H1 (cell line): ENCODE results near the gene UBL5. TPM values are rescaled to one million over a fixed set of nuclear protein-coding genes. Genes with fewer than 3 reads are reported as not detected.

Experiments used
- CTCF ChIA-PET: fragments of 300-600 bp; sonication (Branson Sonifier 250); formaldehyde crosslinking; loops from one replicate; lab custom pipeline; 2021; ENCODE audit not compliant: partially characterized antibody; lab: Charles Lee
- POLR2A ChIA-PET: fragments of 300-600 bp; sonication (Branson Sonifier 250); formaldehyde crosslinking; loops from one replicate; lab custom pipeline; 2021; ENCODE audit warnings: inconsistent platforms; ENCODE audit not compliant: partially characterized antibody; lab: Charles Lee
- DNase-seq, 2 experiments: peaks; one replicate each; pipeline versions ENCODE4 v3.0.0 to v3.0.0-alpha.2; 2010 to 2022; ENCODE audit warnings: low spot score in 2 of 2, low read depth in 1 of 2, mixed read lengths in 1 of 2
- FAIRE-seq: peaks from 2 replicates; lab custom pipeline; 2011; peaks lifted over from hg19 to GRCh38; lab: Jason Lieb, UNC
- H2AFZ ChIP-seq: 2 replicates; pipeline ENCODE4 v1.8.1; 2012; ENCODE audit warnings: low read length, inconsistent platforms
- H2AK5ac ChIP-seq: 2 replicates; pipeline ENCODE4 v1.6.1; 2013; ENCODE audit warnings: low read depth, low read length
- H2BK120ac ChIP-seq: replicated peaks from 2 replicates; pipeline ENCODE3; 2013; ENCODE audit warnings: low read depth, low read length, inconsistent platforms
- H2BK12ac ChIP-seq: 2 replicates; pipeline ENCODE4 v1.6.1; 2013; ENCODE audit warnings: low read depth, low read length
- H2BK15ac ChIP-seq: 2 replicates; pipeline ENCODE4 v1.6.1; 2013; ENCODE audit warnings: low read length
- H2BK20ac ChIP-seq: 2 replicates; pipeline ENCODE4 v1.6.1; 2013; ENCODE audit warnings: low read length
- H2BK5ac ChIP-seq: 2 replicates; pipeline ENCODE4 v1.6.1; 2013; ENCODE audit warnings: low read depth, low read length
- H3K14ac ChIP-seq: 2 replicates; pipeline ENCODE4 v1.6.1; 2013; ENCODE audit warnings: inconsistent platforms; ENCODE audit not compliant: insufficient read length
- H3K18ac ChIP-seq: 2 replicates; pipeline ENCODE4 v1.6.1; 2013; ENCODE audit warnings: low read length; ENCODE audit errors: extremely low read depth
- H3K23ac ChIP-seq: 2 replicates; pipeline ENCODE4 v1.6.1; 2013; ENCODE audit warnings: inconsistent platforms; ENCODE audit not compliant: insufficient read length
- H3K23me2 ChIP-seq: 2 replicates; pipeline ENCODE4 v1.6.1; 2013; ENCODE audit warnings: low read depth, low read length
- H3K27ac ChIP-seq: 2 replicates; pipeline ENCODE4 v1.6.1; 2011; ENCODE audit warnings: low read depth, low read length, inconsistent platforms
- H3K27me3 ChIP-seq, 4 experiments: replicated peaks in 1 of 4; 1 replicate in 1 of 4; 2 replicates in 3 of 4; pipeline versions ENCODE4 v1.6.1 to v1.8.1; 2011 to 2013; ENCODE audit warnings: low read length in 3 of 4, mild to moderate bottlenecking in 3 of 4, inconsistent platforms in 2 of 4, mixed read lengths in 2 of 4, moderate library complexity in 1 of 4; ENCODE audit not compliant: control insufficient read depth in 3 of 4, insufficient read depth in 3 of 4; ENCODE audit errors: extremely low read depth in 1 of 4
- H3K36me3 ChIP-seq, 4 experiments: 2 replicates each; pipeline versions ENCODE4 v1.6.1 to v1.8.1; 2011 to 2013; ENCODE audit warnings: mild to moderate bottlenecking in 4 of 4, low read length in 3 of 4, moderate library complexity in 2 of 4, control low read depth in 1 of 4, inconsistent platforms in 1 of 4; ENCODE audit not compliant: insufficient read depth in 4 of 4, control insufficient read depth in 2 of 4
- H3K4ac ChIP-seq: replicated peaks from 2 replicates; pipeline ENCODE3; 2013; ENCODE audit warnings: low read length, low read depth, mixed read lengths, inconsistent platforms; ENCODE audit not compliant: insufficient read length
- H3K4me1 ChIP-seq, 4 experiments: replicated peaks in 1 of 4; 1 replicate in 1 of 4; 2 replicates in 3 of 4; pipeline versions ENCODE4 v1.6.1 to v1.8.1; 2011 to 2013; ENCODE audit warnings: low read length in 3 of 4, inconsistent platforms in 2 of 4, mixed read lengths in 1 of 4; ENCODE audit not compliant: insufficient read depth in 4 of 4, control insufficient read depth in 3 of 4
- H3K4me2 ChIP-seq, 2 experiments: 2 replicates each; pipeline versions ENCODE4 v1.6.1 to v1.8.1; 2011 to 2013; ENCODE audit warnings: low read depth in 2 of 2, low read length in 2 of 2, control low read depth in 1 of 2, inconsistent platforms in 1 of 2, mild to moderate bottlenecking in 1 of 2; ENCODE audit not compliant: insufficient read depth in 1 of 2
- H3K4me3 ChIP-seq, 4 experiments: fragments of 200-600, 300-600 bp in 1 of 4; sonication (generic), shearing (Covaris generic), sonication (Bioruptor Twin) in 1 of 4; 2 replicates each; pipeline versions ENCODE4 v1.5.1 to v1.8.1; 2011 to 2016; ENCODE audit warnings: low read length in 4 of 4, low read depth in 3 of 4, control low read depth in 2 of 4, inconsistent platforms in 2 of 4, mild to moderate bottlenecking in 2 of 4, mixed read lengths in 1 of 4, moderate library complexity in 1 of 4; ENCODE audit not compliant: insufficient read depth in 2 of 4; ENCODE audit errors: extremely low read depth in 1 of 4
- H3K56ac ChIP-seq: replicated peaks from 2 replicates; pipeline ENCODE3; 2013; ENCODE audit warnings: low read depth, mild to moderate bottlenecking, mixed read lengths, low read length, inconsistent platforms; ENCODE audit not compliant: insufficient read length
- H3K79me1 ChIP-seq: 2 replicates; pipeline ENCODE4 v1.6.1; 2013; ENCODE audit warnings: low read depth, low read length, control low read depth
- H3K79me2 ChIP-seq, 2 experiments: 2 replicates each; pipeline versions ENCODE4 v1.6.1 to v1.8.1; 2012 to 2013; ENCODE audit warnings: low read length in 2 of 2, mild to moderate bottlenecking in 2 of 2, inconsistent platforms in 1 of 2; ENCODE audit not compliant: insufficient read depth in 2 of 2, control insufficient read depth in 1 of 2
- H3K9ac ChIP-seq, 4 experiments: replicated peaks in 1 of 4; 1 replicate in 1 of 4; 2 replicates in 3 of 4; pipeline versions ENCODE4 v1.6.1 to v1.8.1; 2011 to 2013; ENCODE audit warnings: low read depth in 3 of 4, low read length in 3 of 4, control low read depth in 2 of 4, mild to moderate bottlenecking in 2 of 4, moderate library complexity in 2 of 4, inconsistent platforms in 1 of 4; ENCODE audit errors: extremely low read depth in 1 of 4
- H3K9me3 ChIP-seq, 2 experiments: 2 replicates each; pipeline versions ENCODE4 v1.6.1 to v1.8.1; 2012 to 2013; ENCODE audit warnings: mild to moderate bottlenecking in 2 of 2, moderate library complexity in 2 of 2, control low read depth in 1 of 2, inconsistent platforms in 1 of 2, low read depth in 1 of 2, low read length in 1 of 2, mixed read lengths in 1 of 2; ENCODE audit not compliant: insufficient read depth in 2 of 2
- H4K20me1 ChIP-seq, 2 experiments: replicated peaks in 1 of 2; 2 replicates each; pipeline versions ENCODE3 to v1.8.1; 2011 to 2013; ENCODE audit warnings: inconsistent platforms in 2 of 2, low read length in 2 of 2, mild to moderate bottlenecking in 1 of 2; ENCODE audit not compliant: insufficient read depth in 2 of 2, control insufficient read depth in 1 of 2
- H4K5ac ChIP-seq: 2 replicates; pipeline ENCODE4 v1.6.1; 2013; ENCODE audit warnings: low read length, low read depth, mixed read lengths, inconsistent platforms; ENCODE audit not compliant: insufficient read length
- H4K8ac ChIP-seq: 2 replicates; pipeline ENCODE4 v1.8.0; 2013; ENCODE audit warnings: mild to moderate bottlenecking, moderate library complexity, low read length, inconsistent platforms; ENCODE audit not compliant: insufficient read depth; ENCODE audit errors: extremely low read depth
- H4K91ac ChIP-seq: replicated peaks from 2 replicates; pipeline ENCODE3; 2013; ENCODE audit warnings: low read length, mixed read lengths, inconsistent platforms; ENCODE audit not compliant: insufficient read length
- CTBP2 ChIP-seq: IDR thresholded peaks from 2 replicates; pipeline ENCODE4 v1.7.0; 2011; ENCODE audit warnings: borderline replicate concordance, mild to moderate bottlenecking, moderate library complexity, mixed read lengths, low read length; ENCODE audit not compliant: insufficient read depth, insufficient read length
- EGR1 ChIP-seq: IDR thresholded peaks from 2 replicates; pipeline ENCODE4 v1.6.1; 2011; ENCODE audit warnings: low read depth, low read length, borderline replicate concordance
- EP300 ChIP-seq, 2 experiments: IDR thresholded peaks; 1 replicate in 1 of 2; 2 replicates in 1 of 2; pipeline ENCODE4 v1.6.1; 2011 to 2012; ENCODE audit warnings: low read depth in 2 of 2, low read length in 2 of 2, mild to moderate bottlenecking in 2 of 2, borderline replicate concordance in 1 of 2, inconsistent platforms in 1 of 2, moderate library complexity in 1 of 2
- JUND ChIP-seq: IDR thresholded peaks from 2 replicates; pipeline ENCODE4 v1.6.1; 2011; ENCODE audit warnings: mild to moderate bottlenecking, improper control_type of control experiment, low read length
- PHF8 ChIP-seq: fragments of 200-600 bp; sonication (generic); conservative IDR thresholded peaks from 2 replicates; pipeline ENCODE4 v1.7.1; 2012; ENCODE audit warnings: low read depth, mild to moderate bottlenecking, inconsistent platforms, low read length, moderate library complexity
- RAD21 ChIP-seq, 2 experiments: IDR thresholded peaks in 1 of 2; conservative IDR thresholded peaks in 1 of 2; 2 replicates each; pipeline ENCODE4 v1.6.1; 2011; ENCODE audit warnings: low read depth in 2 of 2, low read length in 2 of 2, improper control_type of control experiment in 1 of 2, inconsistent platforms in 1 of 2, mild to moderate bottlenecking in 1 of 2, moderate library complexity in 1 of 2
- RBBP5 ChIP-seq: IDR thresholded peaks from 2 replicates; pipeline ENCODE4 v1.7.1; 2012; ENCODE audit warnings: low read depth, mild to moderate bottlenecking, inconsistent platforms, low read length, moderate library complexity, borderline replicate concordance
- RNF2 ChIP-seq: fragments of 200-900, 300-1000 bp; sonication (generic); IDR thresholded peaks from 2 replicates; pipeline ENCODE4 v1.7.1; 2016; ENCODE audit warnings: borderline replicate concordance, low read depth, mild to moderate bottlenecking, antibody characterized with exemption, low read length; ENCODE audit not compliant: poor library complexity, severe bottlenecking; ENCODE audit errors: missing control alignments
- SUZ12 ChIP-seq: fragments of 200-600 bp; sonication (generic); IDR thresholded peaks from 2 replicates; pipeline ENCODE4 v1.6.1; 2012; ENCODE audit warnings: mild to moderate bottlenecking, inconsistent platforms, low read length, moderate library complexity, mixed read lengths
- TAF1 ChIP-seq: IDR thresholded peaks from 2 replicates; pipeline ENCODE4 v1.6.1; 2011; ENCODE audit warnings: mild to moderate bottlenecking, low read depth, low read length
- TEAD4 ChIP-seq: IDR thresholded peaks from 2 replicates; pipeline ENCODE4 v1.6.1; 2012; ENCODE audit warnings: low read depth, low read length, inconsistent platforms, mixed read lengths
- YY1 ChIP-seq: IDR thresholded peaks from 2 replicates; pipeline ENCODE4 v1.6.1; 2011; ENCODE audit warnings: low read depth, mild to moderate bottlenecking, low read length
- WGBS, 2 experiments: shearing (Covaris generic) in 1 of 2; methylation state at CpG; one replicate each; pipeline versions ENCODE4 v1.1.6 to v1.1.7; 2013 to 2015; ENCODE audit warnings: low lambda C conversion rate in 2 of 2, mixed read lengths in 2 of 2, inconsistent platforms in 1 of 2, low coverage in 1 of 2, missing lambda C conversion rate in 1 of 2; ENCODE audit not compliant: insufficient replicate concordance in 2 of 2, insufficient coverage in 1 of 2, insufficient read length in 1 of 2; ENCODE audit errors: extremely low coverage in 1 of 2, missing lambda C conversion rate in 1 of 2; 5-methylcytosine and 5-hydroxymethylcytosine counted together
- polyA plus RNA-seq, 7 experiments: library from polyadenylated mRNA; depleted of rRNA in 3 of 7; stranded (reverse) in 5 of 7; unstranded in 2 of 7; fragments of >200 nt in 5 of 7; fragments of 200-250 nt in 2 of 7; gene quantifications; 1 replicate in 5 of 7; 2 replicates in 1 of 7; 4 replicates in 1 of 7; pipeline versions ENCODE4 v1.2.1 to v1.2.3, GENCODE V29; 2011 to 2013; ENCODE audit warnings: missing spikeins in 2 of 7, mixed read lengths in 2 of 7
- total RNA-seq: library from RNA; stranded (reverse); fragmentation: NEBNext Ultra II Directional; extraction: Animal tissue kit (Norgen Biotek cat#: 25700); gene quantifications from 2 replicates; pipeline ENCODE4 v1.2.1, GENCODE V29; 2021

The UBL5 gene
- total and polyA plus RNA-seq, 2 of the 8 experiments (the other 6 are each of a cell fraction or from before 2014, with no cell fraction given), result 416 to 1,209 TPM

DNA sequence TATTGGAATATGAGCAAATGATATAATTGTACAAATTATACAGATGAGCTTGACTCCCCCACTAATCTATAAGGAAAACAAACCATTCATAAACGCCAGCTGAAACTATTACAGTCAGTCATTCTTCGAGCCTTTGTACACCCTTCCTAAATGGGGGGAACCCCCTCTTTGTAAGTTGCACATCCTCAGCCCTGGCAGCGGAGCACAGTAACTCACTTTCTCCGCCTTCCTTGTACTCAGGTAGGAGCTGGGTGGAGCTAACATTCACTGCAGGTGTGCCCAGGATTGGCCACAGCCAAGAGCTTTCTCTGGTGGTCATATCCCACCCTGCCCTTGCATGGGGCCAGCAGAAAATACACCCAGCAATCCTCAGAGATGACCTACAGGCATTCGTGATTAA is 36.0 kb downstream of the UBL5 start:
- H3K27ac ChIP-seq, result no peak overlapping the region
- H2BK12ac ChIP-seq, result no peak overlapping the region
- H3K18ac ChIP-seq, result no peak overlapping the region
- no peak overlapping the region for H2BK20ac ChIP-seq
- H3K4me2 ChIP-seq, result no peak overlapping the region
- H3K27me3 ChIP-seq, result no peaks in the 10 kb centered on the region
- 85% methylated on average over 5 of the region's 5 CpGs; no CpG with 5 or more reads in 1 of the 2 experiments for WGBS, 2 experiments
- H2BK120ac ChIP-seq, result no peak overlapping the region
- H3K23ac ChIP-seq, result no peak overlapping the region
- H3K14ac ChIP-seq, result no peak overlapping the region
- DNase-seq (no peak), FAIRE-seq (no peak)
- no peak overlapping the region for H3K4ac ChIP-seq
- H2AFZ ChIP-seq, result no peak overlapping the region
- H4K5ac ChIP-seq, result no peak overlapping the region
- no peaks in the 10 kb centered on the region for H3K9me3 ChIP-seq
- no peak overlapping the region for H2AK5ac ChIP-seq
- no peaks in the 10 kb centered on the region; a peak in 1 of 8 replicates for H3K36me3 ChIP-seq
- H4K91ac ChIP-seq, result no peak overlapping the region
- no peak overlapping the region for H2BK5ac ChIP-seq
- ChIA-PET CTCF (interaction anchor here (0.6 to 2.1 kb wide), 6 partner anchors 11 to 104 kb away, joined by 3 to 11 read pairs (median 3); no protein-coding TSS in a partner anchor), POLR2A (interaction anchor here (0.9 kb wide), 1 partner anchor 49 kb away, joined by 3 read pairs; no protein-coding TSS in a partner anchor)
- H3K23me2 ChIP-seq, result no peaks in the 10 kb centered on the region
- H4K20me1 ChIP-seq, result peaks cover 0 to 2% of the 10 kb centered on the region in 2 experiments
- H3K56ac ChIP-seq, result no peak overlapping the region
- no peaks in the 10 kb centered on the region for H3K79me2 ChIP-seq
- no peak overlapping the region for H2BK15ac ChIP-seq
- H4K8ac ChIP-seq, result no peak overlapping the region
- no peak overlapping the region for H3K9ac ChIP-seq
- H3K4me3 ChIP-seq, result no peak overlapping the region
- H3K4me1 ChIP-seq, result peaks cover 0 to 7% (median 4%) of the 10 kb centered on the region in 4 experiments; a peak in 3 of 7 replicates
- H3K79me1 ChIP-seq, result peaks cover 2% of the 10 kb centered on the region; the same call in 1 of the 2 replicates
- TF ChIP-seq EGR1, result no peak
- no peak for TF ChIP-seq JUND
- no peak for TF ChIP-seq RAD21 (IDR thresholded peaks at IDR 0.05 in 1 of 2, conservative IDR thresholded peaks at IDR 0.05 in 1 of 2; ENCODE audit: low read depth in 2 of 2, low read length in 2 of 2)
- no peak for TF ChIP-seq SUZ12
- no peak for TF ChIP-seq CTBP2
- no peak for TF ChIP-seq RBBP5
- no peak for TF ChIP-seq EP300 (IDR thresholded peaks at IDR 0.05; ENCODE audit: borderline replicate concordance in 1 of 2, low read depth in 2 of 2, low read length in 2 of 2)
- TF ChIP-seq PHF8, result no peak
- TF ChIP-seq TEAD4, result no peak
- TF ChIP-seq RNF2, result no peak
- TF ChIP-seq TAF1, result no peak
- no peak for TF ChIP-seq YY1
